Measurements from ENCODE around the gene VAC14. TPM values are rescaled to one million over a fixed set of nuclear protein-coding genes. Genes with fewer than 3 reads are reported as not detected.

VAC14 gene
- total and polyA plus RNA-seq, 2 experiments from 2014 or later: 27.1 to 32.4 TPM

GRCh38 chr16:70780546-70780945, 20.4 kb downstream of the VAC14 start:
- Histone ChIP-seq H3K4me3 (no peak overlapping the region), H3K36me3 (ENCODE audit: low read depth) (peaks cover 13% of the 10 kb centered on the region; the same call in 1 of the 2 replicates), H3K9ac (no peak overlapping the region), H3K27ac (no peak overlapping the region), H3K79me2 (ENCODE audit: insufficient read depth) (no peaks in the 10 kb centered on the region), H4K20me1 (ENCODE audit: insufficient read depth) (no peaks in the 10 kb centered on the region), H3F3A (ENCODE audit: insufficient read depth) (peaks cover 31% of the 10 kb centered on the region), H3K27me3 (replicated peaks; ENCODE audit: insufficient read depth) (no peaks in the 10 kb centered on the region), H2AFZ (no peak overlapping the region), H3K4me2 (ENCODE audit: unreplicated experiment) (no peak overlapping the region), H3K9me2 (ENCODE audit: insufficient read depth) (no peaks in the 10 kb centered on the region), H3K4me1 (ENCODE audit: insufficient read depth) (peaks cover 12% of the 10 kb centered on the region), H3K9me3 (ENCODE audit: low read depth) (no peaks in the 10 kb centered on the region)
- no peak for DNase-seq
- 82 to 87% methylated on average over 10 of the region's 10 CpGs for WGBS, 2 experiments (ENCODE audit: low coverage in 1 of 2, low lambda C conversion rate in 2 of 2, missing lambda C conversion rate in 2 of 2)
- TF ChIP-seq EZH2 (IDR thresholded peaks at IDR 0.05; ENCODE audit: insufficient read depth, poor library complexity, severe bottlenecking) (no peak), EZH2phosphoT487 (IDR thresholded peaks at IDR 0.05; ENCODE audit: insufficient read depth, low read depth) (no peak)
- in situ Hi-C loops (cut with MboI): no loop called here

GRCh38 chr16:70779361-70779760, 21.6 kb downstream of the VAC14 start:
- peak overlapping the region; percentile 29 for H3K27ac ChIP-seq
- DNase-seq: peak; percentile 28

GRCh38 chr16:70778901-70779309, 22.1 kb downstream of the VAC14 start:
- no peaks in the 10 kb centered on the region for H3K9me3 ChIP-seq (ENCODE audit: low read depth)
- H3F3A ChIP-seq (ENCODE audit: insufficient read depth): peaks cover 31% of the 10 kb centered on the region
- H3K9ac ChIP-seq: no peak overlapping the region
- H3K27ac ChIP-seq: peak overlapping the region; percentile 29
- H3K4me1 ChIP-seq (ENCODE audit: insufficient read depth): peaks cover 12% of the 10 kb centered on the region
- H3K4me3 ChIP-seq: no peak overlapping the region
- WGBS, 2 experiments (ENCODE audit: low coverage in 1 of 2, low lambda C conversion rate in 2 of 2, missing lambda C conversion rate in 2 of 2): 2 to 6% methylated on average over 8 of the region's 8 CpGs
- H2AFZ ChIP-seq: no peak overlapping the region
- no peaks in the 10 kb centered on the region for H3K79me2 ChIP-seq (ENCODE audit: insufficient read depth)
- TF ChIP-seq EZH2phosphoT487 (IDR thresholded peaks at IDR 0.05; ENCODE audit: insufficient read depth, low read depth) (no peak), EZH2 (IDR thresholded peaks at IDR 0.05; ENCODE audit: insufficient read depth, poor library complexity, severe bottlenecking) (no peak)
- no peak overlapping the region for H3K4me2 ChIP-seq (ENCODE audit: unreplicated experiment)
- H3K27me3 ChIP-seq (replicated peaks; ENCODE audit: insufficient read depth): no peaks in the 10 kb centered on the region
- H3K9me2 ChIP-seq (ENCODE audit: insufficient read depth): no peaks in the 10 kb centered on the region
- H4K20me1 ChIP-seq (ENCODE audit: insufficient read depth): no peaks in the 10 kb centered on the region
- peaks cover 13% of the 10 kb centered on the region; the same call in 1 of the 2 replicates for H3K36me3 ChIP-seq (ENCODE audit: low read depth)
- DNase-seq: peak; percentile 90
- in situ Hi-C loops (cut with MboI): loop anchor here (10.0 kb wide), 1 partner anchor 234 kb away; no protein-coding TSS in a partner anchor

More at GRCh38 chr16:70779361-70779760, 21.6 kb downstream of the VAC14 start:
- Histone ChIP-seq H3K79me2 (ENCODE audit: insufficient read depth) (no peaks in the 10 kb centered on the region), H3K4me1 (ENCODE audit: insufficient read depth) (peaks cover 12% of the 10 kb centered on the region), H3K27me3 (replicated peaks; ENCODE audit: insufficient read depth) (no peaks in the 10 kb centered on the region), H3K9me3 (ENCODE audit: low read depth) (no peaks in the 10 kb centered on the region), H3K9me2 (ENCODE audit: insufficient read depth) (no peaks in the 10 kb centered on the region), H2AFZ (no peak overlapping the region), H3K4me2 (ENCODE audit: unreplicated experiment) (no peak overlapping the region), H3K36me3 (ENCODE audit: low read depth) (peaks cover 13% of the 10 kb centered on the region; the same call in 1 of the 2 replicates), H3K9ac (no peak overlapping the region), H3F3A (ENCODE audit: insufficient read depth) (peaks cover 31% of the 10 kb centered on the region), H4K20me1 (ENCODE audit: insufficient read depth) (no peaks in the 10 kb centered on the region), H3K4me3 (no peak overlapping the region)
- TF ChIP-seq EZH2 (IDR thresholded peaks at IDR 0.05; ENCODE audit: insufficient read depth, poor library complexity, severe bottlenecking): no peak
- no peak for TF ChIP-seq EZH2phosphoT487 (IDR thresholded peaks at IDR 0.05; ENCODE audit: insufficient read depth, low read depth)
- 54 to 56% methylated on average over 1 of the region's 1 CpG for WGBS, 2 experiments (ENCODE audit: low coverage in 1 of 2, low lambda C conversion rate in 2 of 2, missing lambda C conversion rate in 2 of 2)
- in situ Hi-C loops (cut with MboI): loop anchor here (10.0 kb wide), 1 partner anchor 235 kb away; no protein-coding TSS in a partner anchor

- Histone ChIP-seq H3K4me2 (ENCODE audit: unreplicated experiment) (no peak overlapping the region), H3K79me2 (ENCODE audit: insufficient read depth) (no peaks in the 10 kb centered on the region), H3K4me3 (no peak overlapping the region), H3K27ac (no peak overlapping the region), H3F3A (ENCODE audit: insufficient read depth) (peaks cover 35% of the 10 kb centered on the region), H3K27me3 (replicated peaks; ENCODE audit: insufficient read depth) (no peaks in the 10 kb centered on the region), H3K36me3 (ENCODE audit: low read depth) (peaks cover 11% of the 10 kb centered on the region; the same call in 1 of the 2 replicates), H2AFZ (no peak overlapping the region), H3K9ac (no peak overlapping the region), H3K9me3 (ENCODE audit: low read depth) (no peaks in the 10 kb centered on the region), H4K20me1 (ENCODE audit: insufficient read depth) (no peaks in the 10 kb centered on the region), H3K9me2 (ENCODE audit: insufficient read depth) (no peaks in the 10 kb centered on the region), H3K4me1 (ENCODE audit: insufficient read depth) (peaks cover 12% of the 10 kb centered on the region)
- no peak for TF ChIP-seq EZH2phosphoT487 (IDR thresholded peaks at IDR 0.05; ENCODE audit: insufficient read depth, low read depth)
- 91 to 93% methylated on average over 8 of the region's 8 CpGs for WGBS, 2 experiments (ENCODE audit: low coverage in 1 of 2, low lambda C conversion rate in 2 of 2, missing lambda C conversion rate in 2 of 2)
- in situ Hi-C loops (cut with MboI): loop anchor here (10.0 kb wide), 1 partner anchor 233 kb away; no protein-coding TSS in a partner anchor
- peak; percentile 16 for DNase-seq
These were observed 23.0 kb downstream of the VAC14 start for GRCh38 chr16:70777973-70778406.

Measured in GM23248 (cell line).